ENCODE data around the gene CEBPE. TPM values are rescaled to one million over a fixed set of nuclear protein-coding genes. Genes with fewer than 3 reads are reported as not detected.

Gene CEBPE
- total and polyA plus RNA-seq, 2 donors (not counting 1 experiment from before 2014, with no cell fraction given) = 0.37 to 0.45 TPM

DNA sequence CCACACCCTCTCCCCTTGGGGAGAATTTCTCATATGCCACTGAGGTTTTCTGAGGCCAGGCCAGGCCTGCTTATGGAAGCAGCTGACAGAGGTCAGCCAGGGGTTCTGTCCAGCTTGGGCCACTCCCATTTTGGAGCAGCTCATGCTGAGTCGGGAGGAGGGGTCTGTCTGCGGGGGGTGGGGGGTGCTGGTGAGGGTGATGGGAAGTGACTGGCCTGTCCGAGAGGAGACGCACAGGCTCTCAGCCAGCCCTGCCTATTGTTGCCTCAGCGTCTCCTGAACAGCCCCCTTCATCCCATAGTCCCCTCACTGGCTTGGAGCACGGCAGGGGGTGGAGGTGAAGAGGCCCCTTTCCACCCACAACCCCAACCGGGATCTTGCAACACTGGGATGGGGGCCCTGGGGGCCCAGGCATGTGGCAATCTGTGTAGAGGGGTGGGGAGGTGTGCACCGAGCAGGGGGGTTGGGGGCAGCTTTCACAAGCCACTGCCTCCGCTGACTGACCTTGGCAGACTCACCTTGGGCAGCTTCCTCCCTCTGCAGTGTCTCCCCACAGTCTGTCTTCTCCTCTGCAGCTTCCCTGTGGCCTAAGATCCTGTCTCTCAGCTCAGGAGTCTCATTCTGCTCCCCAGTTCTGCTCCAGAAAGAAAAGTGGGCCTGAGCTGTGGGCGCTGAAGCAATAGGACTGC lies 5.5 kb downstream of the CEBPE start:
- Mint-ChIP-seq H3K4me3 (no peak overlapping the region), H3K4me1 (peaks cover 3% of the 10 kb centered on the region), H3K9me3 (ENCODE audit: insufficient read depth) (no peaks in the 10 kb centered on the region), H3K27me3 (peaks cover 19% of the 10 kb centered on the region), H3K27ac (no peak overlapping the region)
- CTCF ChIA-PET = interaction anchor here (1.1 to 1.4 kb wide), 2 partner anchors 8 to 45 kb away, joined by 3 to 5 read pairs; no protein-coding TSS in a partner anchor
- POLR2A ChIA-PET = no interaction called here
- no peak overlapping the region for H3K27ac ChIP-seq (ENCODE audit: low read length in 2 of 2)
- intact Hi-C loops (cut with micrococcal nuclease) = no loop called here
- no peaks in the 10 kb centered on the region for H4K20me1 ChIP-seq (ENCODE audit: control insufficient read depth, insufficient read depth, low read length, poor library complexity, severe bottlenecking)
- H2AFZ ChIP-seq (ENCODE audit: insufficient read depth, low read depth, low read length, poor library complexity, severe bottlenecking) = no peak overlapping the region
- ATAC-seq (ENCODE audit: low read depth) (no peak), DNase-seq (no peak)
- no peaks in the 10 kb centered on the region for H3K4me1 ChIP-seq (ENCODE audit: control insufficient read depth in 2 of 2, insufficient read depth in 2 of 2, low read length in 2 of 2)
- no peak overlapping the region for H3K9ac ChIP-seq (ENCODE audit: low read length)
- no peak overlapping the region for H3K4me3 ChIP-seq (ENCODE audit: control extremely low read depth in 1 of 5, extremely low read depth in 1 of 5, insufficient read depth in 1 of 5, low read depth in 2 of 5, low read length in 4 of 5)
- H3K4me2 ChIP-seq (replicated peaks; ENCODE audit: low read depth, low read length, poor library complexity, severe bottlenecking) = no peak overlapping the region
- no peaks in the 10 kb centered on the region for H3K79me2 ChIP-seq (ENCODE audit: control insufficient read depth, insufficient read depth, low read length)
- peaks cover 0 to under 1% (median 0%) of the 10 kb centered on the region in 3 donors for H3K9me3 ChIP-seq (ENCODE audit: control extremely low read depth in 1 of 3, control insufficient read depth in 2 of 3, insufficient read depth in 1 of 3, low read length in 2 of 3)
- WGBS (ENCODE audit: insufficient coverage) = 96% methylated on average over 2 of the region's 10 CpGs
- no peak for TF ChIP-seq CTCF (IDR thresholded peaks at IDR 0.05)
- no peak for TF ChIP-seq EZH2 (IDR thresholded peaks at IDR 0.05; ENCODE audit: borderline replicate concordance, insufficient read depth, low read depth, low read length, poor library complexity, severe bottlenecking)
- peaks cover 0 to 30% (median 11%) of the 10 kb centered on the region in 4 experiments for H3K27me3 ChIP-seq (replicated peaks in 1 of 4; ENCODE audit: control extremely low read depth in 1 of 4, control insufficient read depth in 3 of 4, insufficient read depth in 4 of 4, low read length in 3 of 4)
- no peaks in the 10 kb centered on the region for H3K36me3 ChIP-seq (replicated peaks in 1 of 2; ENCODE audit: control extremely low read depth in 1 of 2, control insufficient read depth in 1 of 2, extremely low read depth in 1 of 2, insufficient read depth in 2 of 2, low read length in 1 of 2)

All from B cell (primary cell).